ENCODE measurements around the gene FLNA. TPM values are rescaled to one million over a fixed set of nuclear protein-coding genes. Genes with fewer than 3 reads are reported as not detected.

Gene FLNA
- total RNA-seq, 1 experiment from 2014 or later = 920 TPM

GRCh38 chrX:154369449-154370299 is 4.8 kb downstream of the FLNA start:
- H3K4me3 ChIP-seq (ENCODE audit: low read depth in 2 of 2, low read length in 2 of 2) = peak overlapping the region; percentile 81 to 96
- no peaks in the 10 kb centered on the region for H3K27me3 ChIP-seq (ENCODE audit: control insufficient read depth, insufficient read depth, low read length)
- in situ Hi-C loops (cut with HindIII; ENCODE audit: low pct_unique_long_range_greater_than_20kb, low sequenced_read_pairs) = no loop called here
- CTCF ChIA-PET = no interaction called here
- TF ChIP-seq CTCF (IDR thresholded peaks at IDR 0.05) (no peak), SIN3A (IDR thresholded peaks at IDR 0.05; ENCODE audit: borderline replicate concordance, insufficient read depth, low read depth, low read length) (0 out of 2 replicates have a peak, but pooled peaks have one; percentile 20)
- no peaks in the 10 kb centered on the region for H3K9me3 ChIP-seq (ENCODE audit: control insufficient read depth, insufficient read depth, low read depth, low read length)
- no peaks in the 10 kb centered on the region for H3K36me3 ChIP-seq (ENCODE audit: control insufficient read depth, insufficient read depth, low read length)
- H3K27ac ChIP-seq (ENCODE audit: low read length) = peak overlapping the region; percentile 94
- DNase-seq (ENCODE audit: low read depth, low spot score) = peak; percentile 64
- intact Hi-C loops (cut with micrococcal nuclease; ENCODE audit: unreplicated experiment) = no loop called here
- POLR2A ChIA-PET = interaction anchor here (0.6 kb wide), 1 partner anchor 121 kb away, joined by 8 read pairs; the partner anchor contains the start of gene SLC10A3
- TSS peak; percentile 65 for BruUV-seq (replicated peaks)
- H3K4me1 ChIP-seq (ENCODE audit: control insufficient read depth, insufficient read depth, low read length) = peaks cover 27% of the 10 kb centered on the region
- 0 out of 2 replicates have a peak, but pooled peaks have one; percentile 1 for ATAC-seq

- no peak for TF ChIP-seq REST (IDR thresholded peaks at IDR 0.05; ENCODE audit: insufficient read depth in 1 of 2, low read depth in 2 of 2, low read length in 1 of 2)
- TF ChIP-seq TCF7L2 (IDR thresholded peaks at IDR 0.05; ENCODE audit: low read depth, low read length) = no peak
- TF ChIP-seq SIN3A (IDR thresholded peaks at IDR 0.05; ENCODE audit: borderline replicate concordance, insufficient read depth, low read depth, low read length) = peak; percentile 16; the same call in 1 of the 2 replicates
- H3K4me3 ChIP-seq (ENCODE audit: low read depth in 2 of 2, low read length in 2 of 2) = peak overlapping the region; percentile 81 to 96
- peak overlapping the region; percentile 83 for H3K27ac ChIP-seq (ENCODE audit: low read length)
- in situ Hi-C loops (cut with HindIII; ENCODE audit: low pct_unique_long_range_greater_than_20kb, low sequenced_read_pairs) (no loop called here), intact Hi-C loops (cut with micrococcal nuclease; ENCODE audit: unreplicated experiment) (no loop called here)
- no peaks in the 10 kb centered on the region for H3K36me3 ChIP-seq (ENCODE audit: control insufficient read depth, insufficient read depth, low read length)
- BruUV-seq (replicated peaks) = no TSS peak
- no peaks in the 10 kb centered on the region for H3K9me3 ChIP-seq (ENCODE audit: control insufficient read depth, insufficient read depth, low read depth, low read length)
- ChIA-PET POLR2A (no interaction called here), CTCF (no interaction called here)
- peak; percentile 11 for ATAC-seq
- H3K4me1 ChIP-seq (ENCODE audit: control insufficient read depth, insufficient read depth, low read length) = peaks cover 24% of the 10 kb centered on the region
- no peaks in the 10 kb centered on the region for H3K27me3 ChIP-seq (ENCODE audit: control insufficient read depth, insufficient read depth, low read length)
- DNase-seq (ENCODE audit: low read depth, low spot score) = peak; percentile 78
Observed at GRCh38 chrX:154368630-154369448, 5.6 kb downstream of the FLNA start.
